IPS-15b (cell line): ENCODE measurements around the gene CCDC74B.
"Not testable (repeated sequence)": the region's sequence is repeated elsewhere in the genome, so short reads cannot be mapped to it uniquely, and the experiment has no call there.

Experiments
- H3K27me3 ChIP-seq: one replicate; pipeline ENCODE4 v1.6.1; 2013; ENCODE audit warnings: low read length; ENCODE audit not compliant: control insufficient read depth, insufficient read depth
- H3K36me3 ChIP-seq: one replicate; pipeline ENCODE4 v1.6.1; 2013; ENCODE audit warnings: low read length; ENCODE audit not compliant: control insufficient read depth, insufficient read depth
- H3K4me1 ChIP-seq: one replicate; pipeline ENCODE4 v1.6.1; 2013; ENCODE audit warnings: mild to moderate bottlenecking, low read length; ENCODE audit not compliant: control insufficient read depth, insufficient read depth
- H3K4me3 ChIP-seq: one replicate; pipeline ENCODE4 v1.5.1; 2013; ENCODE audit warnings: low read depth, low read length
- H3K9ac ChIP-seq: one replicate; pipeline ENCODE4 v1.6.1; 2013; ENCODE audit warnings: low read depth, mild to moderate bottlenecking, low read length
- H3K9me3 ChIP-seq: one replicate; pipeline ENCODE4 v1.6.1; 2013; ENCODE audit warnings: mild to moderate bottlenecking, low read length; ENCODE audit not compliant: control insufficient read depth, insufficient read depth

Gene CCDC74B

DNA sequence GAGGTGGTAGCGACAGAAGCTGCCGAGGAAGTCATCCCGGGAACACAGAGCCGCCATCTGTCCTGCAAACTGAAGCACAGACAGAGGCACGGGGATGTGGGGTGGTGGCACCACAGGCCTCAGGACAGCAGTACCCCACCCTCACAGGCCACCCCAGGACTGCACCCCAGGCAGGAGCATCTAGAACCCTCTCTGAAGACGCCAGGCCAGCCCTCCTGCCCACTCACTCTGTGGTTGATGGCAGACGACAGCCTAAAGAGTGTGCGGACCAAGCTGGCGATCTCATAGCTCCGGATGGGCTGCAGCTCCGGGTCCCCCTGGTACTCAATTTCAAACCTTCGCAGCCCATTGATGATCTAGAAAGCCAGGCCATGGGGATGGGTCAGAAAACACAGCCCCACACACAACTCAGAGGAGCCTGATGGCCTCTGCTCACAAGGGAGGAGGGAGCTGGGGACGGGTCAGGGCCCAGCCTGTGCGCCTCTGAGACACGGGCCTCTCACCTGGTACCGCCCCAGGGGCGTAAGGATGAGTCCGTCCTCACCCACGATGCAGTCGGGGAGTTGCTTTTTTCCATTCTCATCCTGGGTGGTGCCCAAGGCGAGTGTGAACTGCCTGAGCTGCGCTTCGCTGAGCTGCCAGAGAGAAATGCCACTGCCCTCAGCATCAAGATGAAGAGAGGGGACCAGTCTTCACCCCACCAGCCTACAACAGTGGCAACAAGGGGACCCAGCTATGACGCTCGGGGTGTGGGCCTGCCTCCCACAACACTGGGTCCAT lies 8.1 kb upstream of the CCDC74B start:
- no peak overlapping the region for H3K9ac ChIP-seq
- H3K4me3 ChIP-seq: no peak overlapping the region
- H3K36me3 ChIP-seq: peaks cover 31% of the 10 kb centered on the region

DNA sequence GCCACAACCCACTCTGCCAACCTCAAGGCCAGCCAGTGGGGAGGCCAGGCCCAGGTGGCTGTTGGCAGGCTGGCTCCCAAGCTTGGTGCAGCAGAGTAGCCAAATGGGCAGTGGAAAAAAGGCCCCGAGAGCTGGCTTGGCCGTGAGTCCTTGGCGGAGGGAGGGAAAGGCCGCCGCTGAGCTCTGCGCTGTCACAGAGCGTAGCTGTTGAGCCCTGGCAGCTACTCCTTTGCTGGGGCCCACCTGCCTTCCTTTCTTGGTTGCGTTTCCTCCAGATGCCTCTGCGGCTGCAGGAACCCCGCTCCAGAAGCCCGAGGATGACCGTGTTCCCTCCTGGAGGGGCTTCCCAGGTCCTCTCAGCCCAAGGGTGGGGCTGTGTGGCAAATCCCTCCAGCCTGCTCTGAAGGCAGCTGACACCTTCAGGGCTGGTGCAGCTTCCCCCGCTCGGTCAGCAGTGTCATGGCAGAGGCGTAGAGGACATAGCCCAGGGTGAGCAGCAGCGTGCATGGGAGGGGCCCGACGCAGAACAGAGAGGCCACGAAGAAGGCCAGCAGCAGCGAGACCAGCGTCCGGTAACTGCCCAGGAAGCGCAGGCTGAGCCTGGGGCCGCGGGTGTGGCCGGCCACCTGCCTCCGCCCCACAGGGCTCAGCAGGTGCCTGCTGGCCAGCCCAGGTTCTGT lies 7.4 kb upstream of the CCDC74B start:
- H3K4me1 ChIP-seq, H3K27me3 ChIP-seq, H3K9ac ChIP-seq, H3K4me3 ChIP-seq, H3K9me3 ChIP-seq: not testable (repeated sequence)
- peaks cover 31% of the 10 kb centered on the region for H3K36me3 ChIP-seq

More for the DNA sequence above, 8.1 kb upstream of the CCDC74B start:
- H3K9me3 ChIP-seq: no peaks in the 10 kb centered on the region
- H3K4me1 ChIP-seq: no peaks in the 10 kb centered on the region
- no peaks in the 10 kb centered on the region for H3K27me3 ChIP-seq

DNA sequence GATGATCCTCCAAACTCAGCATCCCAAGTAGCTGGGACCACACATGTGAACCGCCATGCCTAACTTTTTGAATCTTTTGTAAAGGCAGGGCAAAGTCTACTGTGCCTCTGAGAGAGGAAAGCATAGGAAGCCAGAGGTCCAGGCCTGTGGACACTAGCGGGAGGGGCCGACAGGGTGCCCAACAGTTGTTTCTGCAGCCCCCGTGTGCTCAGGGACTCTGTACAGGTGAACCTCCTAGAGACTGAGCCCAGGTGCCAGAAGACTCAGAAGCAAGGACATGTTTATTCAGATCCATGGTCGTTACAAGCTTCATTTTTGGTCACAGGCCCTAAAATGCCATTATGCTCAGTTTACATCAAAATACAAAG lies 6.2 kb upstream of the CCDC74B start:
- H3K4me3 ChIP-seq, H3K27me3 ChIP-seq, H3K9ac ChIP-seq, H3K9me3 ChIP-seq, H3K4me1 ChIP-seq: not testable (repeated sequence)
- peaks cover 31% of the 10 kb centered on the region for H3K36me3 ChIP-seq

DNA sequence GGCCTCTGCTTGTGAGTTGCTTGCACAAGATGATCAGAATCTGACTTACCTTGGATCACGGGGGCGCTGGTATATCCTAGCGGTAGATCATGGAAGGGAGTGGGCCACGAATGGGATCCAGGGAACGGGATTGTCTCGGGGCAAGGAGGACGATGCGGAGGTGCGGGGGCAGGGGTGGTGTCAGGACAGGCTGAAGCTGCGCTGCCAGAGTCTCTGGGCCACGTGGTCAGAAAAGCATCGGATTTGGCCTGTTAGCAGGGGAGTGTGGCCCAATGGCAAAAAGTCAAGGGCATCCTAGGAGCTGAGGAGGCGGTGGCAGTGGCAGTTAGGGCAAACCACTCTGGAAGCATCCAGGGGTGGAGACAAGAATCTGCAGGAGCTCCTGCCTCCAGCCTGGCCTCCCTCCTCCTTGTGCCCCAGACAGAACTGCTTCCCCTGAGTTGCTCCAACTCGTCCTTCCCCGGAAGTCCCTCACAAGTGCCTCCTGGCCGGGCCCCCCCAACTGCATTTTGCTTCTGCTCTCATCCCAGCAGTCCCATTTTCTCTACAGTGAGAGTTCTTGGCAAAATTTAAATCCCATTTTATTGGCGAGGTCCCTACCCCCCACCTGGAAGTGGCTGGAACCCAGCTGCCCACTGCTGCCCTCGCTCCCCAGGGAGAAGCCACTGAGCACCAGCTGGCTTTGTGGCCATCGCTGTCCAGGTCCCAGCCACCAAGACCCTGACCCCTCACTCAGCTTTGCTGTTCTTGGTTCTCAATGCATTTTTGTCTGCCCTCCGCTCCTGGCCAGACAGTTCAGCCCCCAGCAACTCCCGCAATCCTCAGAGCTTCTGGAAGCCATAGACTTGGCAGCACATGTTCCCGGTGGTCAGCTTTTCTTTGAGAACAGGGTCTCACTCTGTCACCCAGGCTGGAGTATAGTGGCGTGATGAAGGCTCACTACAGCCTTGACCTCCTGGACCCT lies 5.6 kb upstream of the CCDC74B start:
- H3K9me3 ChIP-seq: no peaks in the 10 kb centered on the region
- no peak overlapping the region for H3K9ac ChIP-seq
- H3K27me3 ChIP-seq: no peaks in the 10 kb centered on the region
- H3K4me1 ChIP-seq: no peaks in the 10 kb centered on the region
- H3K36me3 ChIP-seq: peaks cover 26% of the 10 kb centered on the region
- no peak overlapping the region for H3K4me3 ChIP-seq

DNA sequence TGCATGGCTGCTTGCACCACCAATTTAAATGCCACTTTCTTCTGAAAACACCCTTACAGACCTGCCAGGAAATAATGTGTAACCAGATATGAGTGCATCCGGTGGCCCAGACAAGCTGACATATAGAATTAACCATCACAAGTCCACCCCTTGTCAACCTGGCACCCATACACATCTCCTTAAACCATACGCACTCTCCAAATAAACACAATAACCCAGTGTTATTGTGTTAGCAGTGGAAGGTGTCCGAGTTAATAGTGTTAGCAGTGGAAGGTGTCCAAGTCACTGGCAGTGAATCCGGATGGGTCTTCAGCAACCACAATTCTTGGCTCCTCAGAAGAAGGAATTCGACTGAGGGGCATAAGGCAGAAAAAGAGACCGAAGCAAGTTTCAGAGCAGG lies 3.6 kb upstream of the CCDC74B start:
- H3K9ac ChIP-seq, H3K27me3 ChIP-seq, H3K4me1 ChIP-seq, H3K4me3 ChIP-seq, H3K9me3 ChIP-seq: not testable (repeated sequence)
- H3K36me3 ChIP-seq: peaks cover 16% of the 10 kb centered on the region

DNA sequence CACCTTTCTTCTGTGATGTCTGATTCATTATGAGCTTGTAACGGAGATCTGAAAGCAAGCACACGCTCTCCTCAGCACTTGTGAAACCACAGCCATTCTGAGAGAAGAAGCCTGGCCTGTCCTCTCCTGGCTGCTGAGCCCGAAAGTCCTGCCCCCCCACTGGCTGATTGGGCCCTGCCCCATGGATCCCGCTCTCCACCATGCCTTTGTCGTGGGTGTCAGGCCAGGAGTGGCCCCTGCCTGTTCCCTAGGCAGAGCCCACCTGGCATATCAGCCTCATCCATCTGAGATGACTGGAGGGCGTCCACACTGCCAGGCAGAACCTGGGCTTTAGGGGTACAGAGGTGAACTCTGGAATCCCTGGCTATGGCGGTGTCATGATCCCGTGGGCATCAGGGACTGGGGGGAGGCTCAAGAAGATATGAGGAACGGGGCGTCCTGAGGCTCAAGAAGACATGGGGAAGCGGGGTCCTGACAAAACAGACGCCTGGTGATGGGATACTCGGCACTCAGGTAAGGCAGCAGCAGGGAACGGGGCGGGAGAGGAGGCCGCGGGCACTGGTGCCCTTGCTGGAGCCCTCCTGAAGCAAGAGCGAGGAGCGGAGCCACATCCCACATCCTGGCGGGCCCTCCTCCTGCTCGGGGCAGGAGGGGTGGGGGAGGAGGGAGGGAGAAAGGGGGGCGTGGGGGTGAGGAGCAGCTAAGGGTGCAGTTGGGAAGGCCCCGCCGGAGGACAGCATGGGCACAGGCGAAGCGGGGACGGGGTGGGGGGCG lies 1.5 kb downstream of the CCDC74B start:
- not testable (repeated sequence) for H3K9me3 ChIP-seq, H3K36me3 ChIP-seq, H3K9ac ChIP-seq, H3K4me1 ChIP-seq, H3K27me3 ChIP-seq
- H3K4me3 ChIP-seq: peak overlapping the region; percentile 26

DNA sequence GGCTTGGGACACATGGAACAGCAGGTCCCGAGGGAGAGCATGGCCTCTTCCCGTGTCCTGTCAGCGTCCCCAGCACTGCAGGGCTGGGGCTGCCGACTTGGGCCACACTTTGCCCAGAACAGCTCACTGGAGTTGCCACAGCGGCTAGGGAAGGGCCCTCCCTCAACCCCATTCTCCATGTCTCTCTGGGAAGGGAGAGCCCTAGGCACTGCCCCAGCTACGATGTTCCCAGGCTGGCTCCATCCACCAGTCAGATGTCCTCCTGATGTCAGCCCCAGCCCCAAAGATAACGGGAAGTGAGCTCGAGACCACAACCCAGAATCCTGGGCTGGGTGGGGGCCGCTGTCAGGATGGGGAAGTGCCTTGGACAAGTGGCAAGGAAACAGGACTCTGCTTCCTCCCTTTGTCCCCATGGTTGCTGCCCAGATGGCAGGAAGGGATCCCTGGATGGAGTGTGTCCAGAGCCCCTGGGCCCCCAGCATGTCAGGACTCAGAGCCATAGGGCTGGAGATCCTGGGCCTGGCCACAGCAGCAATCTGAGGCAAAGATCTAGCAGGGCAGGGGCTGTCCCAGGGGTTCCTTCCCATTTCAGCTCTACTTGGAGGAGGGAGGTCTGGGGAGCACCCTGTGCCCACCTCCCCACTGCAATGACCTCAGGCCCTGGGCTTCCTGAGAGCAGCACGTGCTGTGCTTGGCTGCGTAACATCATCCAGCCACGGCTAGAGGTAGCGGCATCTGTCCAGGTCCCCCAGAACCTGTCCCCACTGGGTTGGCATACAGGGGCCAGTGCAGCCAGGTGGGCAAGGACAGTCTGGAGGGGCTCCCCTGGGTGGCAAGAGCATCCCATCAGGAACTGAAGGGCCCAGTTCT lies 2.3 kb downstream of the CCDC74B start:
- H3K36me3 ChIP-seq, H3K4me3 ChIP-seq, H3K27me3 ChIP-seq, H3K9me3 ChIP-seq, H3K4me1 ChIP-seq, H3K9ac ChIP-seq: not testable (repeated sequence)

DNA sequence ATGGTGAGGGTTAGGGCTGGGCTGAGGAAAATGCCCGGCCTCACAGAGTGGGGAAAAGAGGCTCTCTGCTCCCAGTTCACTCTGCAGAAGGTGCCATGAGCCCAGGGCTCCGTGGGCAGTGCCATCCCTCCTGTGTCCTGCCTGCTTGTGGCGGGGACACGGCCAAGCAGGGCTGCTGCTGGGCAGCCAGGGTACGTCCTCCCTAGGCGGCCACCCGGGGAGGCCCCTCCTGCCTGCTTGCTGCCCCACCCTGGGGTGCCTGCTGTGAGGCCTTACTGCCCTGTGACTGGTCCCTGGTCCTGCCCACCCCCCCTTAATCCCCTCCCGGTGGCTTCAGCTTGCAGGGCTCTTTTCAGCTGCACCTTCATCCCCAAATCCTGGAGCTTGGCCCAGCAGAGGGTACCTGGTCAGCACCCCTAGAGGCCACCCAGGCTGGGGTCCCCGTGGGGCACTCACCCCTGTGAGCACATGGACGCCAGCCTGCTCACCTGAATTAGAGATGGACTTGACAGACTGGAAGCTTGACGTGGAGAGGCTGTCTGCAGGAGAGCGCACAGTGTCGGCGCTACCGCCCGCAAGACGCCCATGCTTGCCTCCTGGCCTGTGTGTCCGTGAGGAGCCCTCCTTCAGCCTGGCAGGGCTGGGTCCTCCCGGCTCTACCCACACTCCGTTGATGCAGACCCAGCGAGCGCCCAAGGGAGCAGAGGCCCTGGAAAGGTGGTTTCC lies 3.1 kb downstream of the CCDC74B start:
- H3K9me3 ChIP-seq, H3K4me3 ChIP-seq, H3K9ac ChIP-seq, H3K4me1 ChIP-seq, H3K27me3 ChIP-seq, H3K36me3 ChIP-seq: not testable (repeated sequence)

DNA sequence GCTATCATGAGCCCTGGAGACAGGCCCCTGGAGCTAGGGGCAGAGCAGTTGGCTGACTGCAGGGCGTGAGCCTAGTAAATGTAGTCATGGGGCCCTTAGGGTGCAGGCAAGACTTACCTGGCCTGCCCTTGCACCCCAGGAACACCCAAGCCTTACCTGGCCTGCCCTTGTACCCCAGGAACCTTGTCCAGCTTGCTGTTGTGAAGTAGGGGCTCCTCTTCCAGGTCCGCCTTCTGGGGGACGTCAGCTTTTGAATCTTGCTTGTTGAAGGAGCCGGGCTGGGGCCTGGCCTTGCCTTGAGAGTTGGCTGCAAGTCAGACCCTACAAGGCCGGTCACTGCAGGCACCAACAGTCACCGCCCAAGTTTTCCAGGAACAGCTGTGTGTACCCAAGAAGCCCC lies 3.9 kb downstream of the CCDC74B start:
- not testable (repeated sequence) for H3K27me3 ChIP-seq, H3K36me3 ChIP-seq, H3K4me3 ChIP-seq, H3K4me1 ChIP-seq, H3K9me3 ChIP-seq, H3K9ac ChIP-seq

DNA sequence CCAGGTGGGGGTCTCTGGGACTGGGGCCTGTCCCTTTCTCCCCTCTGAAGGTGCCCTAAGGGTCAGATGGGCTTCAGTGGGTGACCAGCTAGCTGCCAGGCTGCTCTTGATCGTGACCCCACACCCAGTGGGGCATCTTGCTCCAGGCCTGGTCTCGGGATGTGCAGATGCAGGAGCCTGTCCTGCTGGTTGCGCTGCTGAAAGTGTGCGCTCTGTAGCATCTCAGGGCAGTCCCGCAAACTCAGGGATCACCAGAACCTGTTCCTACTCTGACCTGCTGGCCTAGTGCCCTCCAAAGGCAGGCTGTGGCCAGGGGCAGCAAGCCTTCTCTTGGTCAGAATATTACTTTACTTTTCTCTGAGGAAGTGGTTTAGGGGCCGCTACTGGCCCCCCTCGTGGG lies 4.4 kb downstream of the CCDC74B start:
- not testable (repeated sequence) for H3K4me1 ChIP-seq, H3K4me3 ChIP-seq, H3K9me3 ChIP-seq, H3K36me3 ChIP-seq, H3K27me3 ChIP-seq, H3K9ac ChIP-seq
